Stimulated activated naive CD8-positive, alpha-beta T cell treated with anti-CD3 and anti-CD28 coated beads, Interleukin-15, Interleukin-2, amounts not matched to agents 100 U/mL and 50 U/mL, for 24 hours (primary cell): Measurements from ENCODE around the gene DENND11.
A peak's percentile ranks its signal among the peaks of the same experiment; 100 is the strongest.
"Not testable (repeated sequence)": the region's sequence is repeated elsewhere in the genome, so short reads cannot be mapped to it uniquely, and the experiment has no call there.

ENCODE experiments used
- ATAC-seq: fragments of 150-1000 bp; cut with Tn5 transposase; one replicate; pipeline ENCODE4 v1.10.0; 2021
- DNase-seq: peaks from one replicate; pipeline ENCODE4 v3.0.0; 2021

DENND11 gene

GRCh38 chr7:141708351-141708750, 6.4 kb upstream of the DENND11 start, which contains the start of gene WEE2:
Gene WEE2 (plus strand): TSS chr7:141708353. CDS start chr7:141708759, 406 bp downstream.
- no peak for ATAC-seq
- no peak for DNase-seq

- no peak for ATAC-seq
- no peak for DNase-seq
Observed at GRCh38 chr7:141706239-141707064, 4.5 kb upstream of the DENND11 start.

GRCh38 chr7:141704741-141705140, 2.8 kb upstream of the DENND11 start:
- no peak for DNase-seq
- ATAC-seq = no peak

- ATAC-seq = no peak
Observed at GRCh38 chr7:141704112-141704511, 2.1 kb upstream of the DENND11 start.

GRCh38 chr7:141702892-141703291, 926 bp upstream of the DENND11 start:
- ATAC-seq (no peak), DNase-seq (no peak)

More at GRCh38 chr7:141704112-141704511, 2.1 kb upstream of the DENND11 start:
- no peak for DNase-seq

GRCh38 chr7:141701489-141702046, 398 bp downstream of the DENND11 start:
- peak; percentile 71 for DNase-seq
- peak; percentile 87 for ATAC-seq

- DNase-seq (peak; percentile 13), ATAC-seq (no peak)
Observed at GRCh38 chr7:141700848-141701371, 1.1 kb downstream of the DENND11 start.

- DNase-seq (no peak), ATAC-seq (no peak)
Observed at GRCh38 chr7:141700296-141700847, 1.6 kb downstream of the DENND11 start.

GRCh38 chr7:141699860-141700259, 2.1 kb downstream of the DENND11 start:
- no peak for DNase-seq
- ATAC-seq = no peak

GRCh38 chr7:141698247-141699015, 3.5 kb downstream of the DENND11 start:
- peak; percentile 14 for DNase-seq
- ATAC-seq = no peak

- no peak for DNase-seq
- ATAC-seq = no peak
Observed at GRCh38 chr7:141697211-141697871, 4.6 kb downstream of the DENND11 start.

GRCh38 chr7:141696348-141696747, 5.6 kb downstream of the DENND11 start:
- ATAC-seq (no peak), DNase-seq (no peak)

GRCh38 chr7:141695803-141696289, 6.1 kb downstream of the DENND11 start:
- DNase-seq (no peak), ATAC-seq (no peak)

- ATAC-seq (no peak), DNase-seq (no peak)
Observed at GRCh38 chr7:141693082-141693481, 8.9 kb downstream of the DENND11 start.

- ATAC-seq = no peak
- DNase-seq = no peak
Observed at GRCh38 chr7:141691961-141692360, 10.0 kb downstream of the DENND11 start.

- ATAC-seq (no peak), DNase-seq (no peak)
Observed at GRCh38 chr7:141691540-141691939, 10.4 kb downstream of the DENND11 start.

- not testable (repeated sequence) for ATAC-seq, DNase-seq
Observed at GRCh38 chr7:141689072-141689825, 12.7 kb downstream of the DENND11 start.

- DNase-seq = no peak
Observed at GRCh38 chr7:141688043-141688442, 13.9 kb downstream of the DENND11 start.

GRCh38 chr7:141686670-141687069, 15.3 kb downstream of the DENND11 start:
- no peak for DNase-seq
- no peak for ATAC-seq

More at GRCh38 chr7:141688043-141688442, 13.9 kb downstream of the DENND11 start:
- no peak for ATAC-seq

GRCh38 chr7:141686074-141686473, 15.9 kb downstream of the DENND11 start:
- ATAC-seq (no peak), DNase-seq (no peak)
